NB4 (cell line): ENCODE data around the gene SGCE.

Source experiments
- MYC ChIP-seq: IDR thresholded peaks from 2 replicates; pipeline ENCODE4 v1.6.1; 2011; ENCODE audit warnings: low read depth, low read length
- POLR2A ChIP-seq: IDR thresholded peaks from 2 replicates; pipeline ENCODE4 v1.6.1; 2011; ENCODE audit warnings: mild to moderate bottlenecking; ENCODE audit not compliant: insufficient read length; ENCODE audit errors: extremely low read depth
- TF ChIP-seq, protein P1 (sequence below): IDR thresholded peaks from one replicate; pipeline ENCODE4 v1.5.1; 2012; ENCODE audit warnings: low read depth, low read length
- TF ChIP-seq, protein P2 (sequence below): IDR thresholded peaks from 2 replicates; pipeline ENCODE4 v1.6.1; 2011; ENCODE audit warnings: low read depth, low read length

DNA sequence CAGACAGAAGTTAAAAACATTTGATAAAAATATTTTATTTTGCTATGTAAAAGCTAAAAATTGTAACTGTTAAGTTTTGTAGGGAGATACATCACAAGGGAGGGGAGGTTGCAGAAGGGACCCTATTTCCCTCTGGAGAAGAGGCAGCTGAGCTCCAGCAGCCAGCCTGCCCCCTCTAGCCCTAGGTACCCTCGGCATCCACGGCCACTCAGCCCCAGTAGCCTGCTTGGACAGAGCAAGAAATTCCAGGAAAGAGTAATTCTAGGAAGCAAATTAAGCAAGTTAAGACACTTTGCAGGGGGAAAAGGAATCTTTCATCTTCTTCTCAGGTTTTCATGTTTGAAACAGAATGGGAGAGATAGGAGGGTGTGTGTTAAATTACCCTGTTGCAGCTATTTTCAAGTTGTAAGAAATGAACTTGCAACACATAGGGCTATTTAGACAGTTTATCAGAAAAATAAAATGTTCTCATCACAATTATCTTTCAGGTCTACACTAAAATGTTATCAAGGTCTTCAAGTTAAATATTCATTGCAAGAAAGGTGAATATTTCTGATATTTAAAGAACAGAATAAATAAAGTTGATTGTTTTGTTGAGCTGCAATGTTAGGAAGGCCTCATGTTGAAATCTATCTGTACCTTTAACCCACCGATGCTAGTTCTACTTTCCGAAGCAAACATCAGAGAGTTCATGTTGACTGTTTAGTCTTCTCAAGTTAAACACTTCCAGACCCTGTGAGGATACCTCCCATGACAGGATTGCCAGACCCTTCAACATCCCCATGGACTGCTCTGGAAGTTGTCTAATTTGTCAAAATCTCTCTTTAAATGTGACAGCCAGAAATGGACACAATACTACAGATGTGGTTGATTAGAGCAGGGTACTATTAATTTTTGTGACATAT is 5.5 kb downstream of the SGCE start:
- TF ChIP-seq, protein P1, sequence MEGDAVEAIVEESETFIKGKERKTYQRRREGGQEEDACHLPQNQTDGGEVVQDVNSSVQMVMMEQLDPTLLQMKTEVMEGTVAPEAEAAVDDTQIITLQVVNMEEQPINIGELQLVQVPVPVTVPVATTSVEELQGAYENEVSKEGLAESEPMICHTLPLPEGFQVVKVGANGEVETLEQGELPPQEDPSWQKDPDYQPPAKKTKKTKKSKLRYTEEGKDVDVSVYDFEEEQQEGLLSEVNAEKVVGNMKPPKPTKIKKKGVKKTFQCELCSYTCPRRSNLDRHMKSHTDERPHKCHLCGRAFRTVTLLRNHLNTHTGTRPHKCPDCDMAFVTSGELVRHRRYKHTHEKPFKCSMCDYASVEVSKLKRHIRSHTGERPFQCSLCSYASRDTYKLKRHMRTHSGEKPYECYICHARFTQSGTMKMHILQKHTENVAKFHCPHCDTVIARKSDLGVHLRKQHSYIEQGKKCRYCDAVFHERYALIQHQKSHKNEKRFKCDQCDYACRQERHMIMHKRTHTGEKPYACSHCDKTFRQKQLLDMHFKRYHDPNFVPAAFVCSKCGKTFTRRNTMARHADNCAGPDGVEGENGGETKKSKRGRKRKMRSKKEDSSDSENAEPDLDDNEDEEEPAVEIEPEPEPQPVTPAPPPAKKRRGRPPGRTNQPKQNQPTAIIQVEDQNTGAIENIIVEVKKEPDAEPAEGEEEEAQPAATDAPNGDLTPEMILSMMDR: no peak
- TF ChIP-seq POLR2A (no peak), MYC (no peak)
- TF ChIP-seq, protein P2, sequence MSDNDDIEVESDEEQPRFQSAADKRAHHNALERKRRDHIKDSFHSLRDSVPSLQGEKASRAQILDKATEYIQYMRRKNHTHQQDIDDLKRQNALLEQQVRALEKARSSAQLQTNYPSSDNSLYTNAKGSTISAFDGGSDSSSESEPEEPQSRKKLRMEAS: no peak
